HEK293 (cell line): ENCODE results near the gene TGFB2.

Source experiments
- CTCF ChIA-PET: fragments of 350-600 bp; formaldehyde crosslinking; extraction: SDS; loops from one replicate; lab custom pipeline; 2021; ENCODE audit warnings: antibody characterized with exemption; lab: Yijun Ruan, JAX
- POLR2A ChIA-PET: fragments of 300-600 bp; formaldehyde crosslinking; extraction: SDS; loops from one replicate; lab custom pipeline; 2020; ENCODE audit warnings: antibody characterized with exemption, inconsistent platforms; lab: Yijun Ruan, JAX
- H3K27ac ChIP-seq: fragments of 200-500 bp; sonication (Bioruptor generic); 2 replicates; pipeline ENCODE4 v1.5.1; 2014; ENCODE audit warnings: low read depth, low read length, control low read depth, inconsistent platforms; ENCODE audit errors: extremely low read depth
- H3K36me3 ChIP-seq, 2 experiments: fragments of 200-500 bp in 1 of 2; sonication (Bioruptor generic) in 1 of 2; 1 replicate in 1 of 2; 2 replicates in 1 of 2; pipeline ENCODE4 v1.5.1; 2014 to 2017; ENCODE audit warnings: inconsistent platforms in 2 of 2, low read length in 2 of 2; ENCODE audit not compliant: control insufficient read depth in 2 of 2, insufficient read depth in 1 of 2
- H3K4me1 ChIP-seq: fragments of 200-500 bp; sonication (Bioruptor generic); 2 replicates; pipeline ENCODE4 v1.5.1; 2014; ENCODE audit warnings: mild to moderate bottlenecking, low read length, inconsistent platforms; ENCODE audit not compliant: control insufficient read depth, insufficient read depth
- H3K4me3 ChIP-seq: 2 replicates; pipeline ENCODE4 v1.5.1; 2011; ENCODE audit warnings: low read depth, mild to moderate bottlenecking, control low read depth, low read length, moderate library complexity
- H3K9me3 ChIP-seq: fragments of 200-500 bp; sonication (Bioruptor generic); 2 replicates; pipeline ENCODE4 v1.5.1; 2014; ENCODE audit warnings: low read depth, low read length, inconsistent platforms; ENCODE audit not compliant: control insufficient read depth, insufficient read depth
- BCL11B ChIP-seq: fragments of 450-650 bp; formaldehyde crosslinking; IDR thresholded peaks from 2 replicates; pipeline ENCODE4 v1.5.1; 2016; ENCODE audit warnings: low read depth, missing biosample characterization, missing genetic modification characterization
- MZF1 ChIP-seq: fragments of 450-650 bp; formaldehyde crosslinking; IDR thresholded peaks from 2 replicates; pipeline ENCODE4 v1.5.1; 2017; ENCODE audit warnings: missing biosample characterization, missing genetic modification characterization, borderline replicate concordance
- SP3 ChIP-seq: fragments of 450-650 bp; formaldehyde crosslinking; IDR thresholded peaks from 2 replicates; pipeline ENCODE4 v1.5.1; 2016; ENCODE audit warnings: missing biosample characterization, missing genetic modification characterization
- WT1 ChIP-seq: fragments of 450-650 bp; formaldehyde crosslinking; IDR thresholded peaks from 2 replicates; pipeline ENCODE4 v1.5.1; 2016; ENCODE audit warnings: missing biosample characterization, missing genetic modification characterization
- ZBTB10 ChIP-seq: fragments of 450-650 bp; formaldehyde crosslinking; IDR thresholded peaks from 2 replicates; pipeline ENCODE4 v1.5.1; 2016; ENCODE audit warnings: missing biosample characterization, missing genetic modification characterization
- ZBTB21 ChIP-seq: fragments of 450-650 bp; formaldehyde crosslinking; IDR thresholded peaks from 2 replicates; pipeline ENCODE4 v1.5.1; 2017; ENCODE audit warnings: missing biosample characterization, missing genetic modification characterization
- ZBTB26 ChIP-seq: fragments of 450-650 bp; formaldehyde crosslinking; optimal IDR thresholded peaks from 2 replicates; pipeline ENCODE3; 2016; ENCODE audit warnings: missing biosample characterization, mild to moderate bottlenecking, missing genetic modification characterization
- ZFHX2 ChIP-seq: fragments of 450-650 bp; formaldehyde crosslinking; conservative IDR thresholded peaks from 2 replicates; pipeline ENCODE4 v1.5.1; 2016; ENCODE audit warnings: missing biosample characterization, missing genetic modification characterization
- ZFP37 ChIP-seq: fragments of 450-650 bp; formaldehyde crosslinking; IDR thresholded peaks from 2 replicates; pipeline ENCODE4 v1.5.1; 2016; ENCODE audit warnings: missing biosample characterization, missing genetic modification characterization
- ZNF157 ChIP-seq: fragments of 450-650 bp; formaldehyde crosslinking; IDR thresholded peaks from 2 replicates; pipeline ENCODE4 v1.5.1; 2016; ENCODE audit warnings: missing biosample characterization, missing genetic modification characterization
- ZNF174 ChIP-seq: fragments of 450-650 bp; formaldehyde crosslinking; IDR thresholded peaks from 2 replicates; pipeline ENCODE4 v1.5.0; 2017; ENCODE audit warnings: missing biosample characterization, mild to moderate bottlenecking, missing genetic modification characterization
- ZNF266 ChIP-seq: fragments of 450-650 bp; formaldehyde crosslinking; IDR thresholded peaks from 2 replicates; pipeline ENCODE4 v1.5.1; 2016; ENCODE audit warnings: missing biosample characterization, missing genetic modification characterization, low read depth
- ZNF324 ChIP-seq: fragments of 450-650 bp; formaldehyde crosslinking; IDR thresholded peaks from 2 replicates; pipeline ENCODE4 v1.5.1; 2016; ENCODE audit warnings: missing biosample characterization, missing genetic modification characterization
- ZNF354C ChIP-seq: fragments of 450-650 bp; formaldehyde crosslinking; IDR thresholded peaks from 2 replicates; pipeline ENCODE4 v1.5.1; 2016; ENCODE audit warnings: missing biosample characterization, missing genetic modification characterization, low read depth, borderline replicate concordance
- ZNF544 ChIP-seq: fragments of 450-650 bp; formaldehyde crosslinking; IDR thresholded peaks from 2 replicates; pipeline ENCODE4 v1.5.0; 2017; ENCODE audit warnings: missing biosample characterization, missing genetic modification characterization
- ZNF549 ChIP-seq: fragments of 450-650 bp; IDR thresholded peaks from 2 replicates; pipeline ENCODE4 v1.5.1; 2018; ENCODE audit warnings: missing biosample characterization, missing genetic modification characterization, mild to moderate bottlenecking, inconsistent platforms, moderate library complexity
- ZNF571 ChIP-seq: fragments of 450-650 bp; formaldehyde crosslinking; IDR thresholded peaks from 2 replicates; pipeline ENCODE4 v1.5.0; 2017; ENCODE audit warnings: missing biosample characterization, missing genetic modification characterization
- ZNF658 ChIP-seq: fragments of 450-650 bp; formaldehyde crosslinking; IDR thresholded peaks from 2 replicates; pipeline ENCODE4; 2016; ENCODE audit warnings: missing biosample characterization, missing genetic modification characterization
- ZNF670 ChIP-seq: fragments of 450-650 bp; formaldehyde crosslinking; IDR thresholded peaks from 2 replicates; pipeline ENCODE4 v1.5.1; 2016; ENCODE audit warnings: missing biosample characterization, missing genetic modification characterization, low read depth
- ZNF768 ChIP-seq: fragments of 450-650 bp; formaldehyde crosslinking; IDR thresholded peaks from 2 replicates; pipeline ENCODE4 v1.5.1; 2018; ENCODE audit warnings: missing biosample characterization, mild to moderate bottlenecking, missing genetic modification characterization
- TF ChIP-seq, protein P1 (sequence below): fragments of 450-650 bp; formaldehyde crosslinking; conservative IDR thresholded peaks from 2 replicates; pipeline ENCODE4 v1.5.1; 2016; ENCODE audit warnings: low read depth, missing biosample characterization, missing genetic modification characterization
- TF ChIP-seq, protein P2 (sequence below): fragments of 450-650 bp; formaldehyde crosslinking; IDR thresholded peaks from 2 replicates; pipeline ENCODE4 v1.5.1; 2016; ENCODE audit warnings: missing biosample characterization, missing genetic modification characterization

The TGFB2 gene

DNA sequence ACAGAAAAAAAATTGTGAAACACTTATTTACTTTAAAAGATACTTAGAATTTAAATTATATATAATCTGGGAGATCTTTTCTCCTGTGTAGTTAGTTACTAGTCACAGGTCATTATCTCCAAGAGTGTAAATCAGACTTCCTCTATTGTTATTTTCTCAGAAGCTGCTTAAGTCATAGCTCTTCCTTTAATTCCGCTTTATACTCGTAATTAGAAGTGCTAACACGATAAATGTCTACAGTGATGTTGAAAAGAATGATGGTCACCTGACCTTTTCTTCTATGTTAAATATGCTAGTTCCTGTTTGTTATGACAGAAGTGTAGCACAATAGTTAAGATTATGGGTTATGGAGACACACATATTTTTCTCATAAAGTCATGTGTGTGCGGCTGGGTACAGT is 123.6 kb downstream of the TGFB2 start (continued):
- TF ChIP-seq ZBTB10 (tag by site-specific recombination) (no peak), SP3 (tag by site-specific recombination) (no peak), ZNF157 (no peak), ZNF658 (no peak), ZNF174 (tag by site-specific recombination) (no peak), MZF1 (tag by site-specific recombination) (no peak)

DNA sequence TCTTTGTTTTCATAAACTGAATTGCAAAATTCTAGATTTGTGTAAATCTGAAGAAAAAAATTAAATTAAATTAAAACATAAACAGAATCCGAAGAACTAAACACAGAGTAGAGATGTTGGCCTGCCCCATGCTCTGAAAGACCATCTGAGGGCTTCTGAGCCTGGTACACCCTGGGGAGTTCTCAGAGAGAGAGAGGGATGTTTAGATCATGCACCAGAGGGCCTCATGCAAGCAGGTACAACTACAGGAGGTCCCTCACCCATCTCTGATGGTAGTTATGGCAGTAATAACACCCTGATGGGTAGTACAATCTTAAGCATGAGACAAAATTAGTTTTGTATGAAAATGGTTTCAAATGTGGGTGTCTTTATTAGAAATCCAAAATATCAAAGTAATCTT is 127.7 kb downstream of the TGFB2 start:
- Histone ChIP-seq H3K36me3 (no peaks in the 10 kb centered on the region), H3K27ac (no peak overlapping the region), H3K4me3 (no peak overlapping the region), H3K9me3 (no peaks in the 10 kb centered on the region)
- POLR2A ChIA-PET: no interaction called here
- TF ChIP-seq ZNF266 (tag by site-specific recombination): no peak
- no peak for TF ChIP-seq BCL11B (tag by site-specific recombination)
- no peak for TF ChIP-seq ZNF157
- TF ChIP-seq ZBTB26: no peak
- no peak for TF ChIP-seq ZNF174 (tag by site-specific recombination)
- no peak for TF ChIP-seq ZNF324
- TF ChIP-seq ZNF670 (tag by site-specific recombination): no peak
- no peak for TF ChIP-seq ZNF571 (tag by site-specific recombination)
- TF ChIP-seq, protein P1, sequence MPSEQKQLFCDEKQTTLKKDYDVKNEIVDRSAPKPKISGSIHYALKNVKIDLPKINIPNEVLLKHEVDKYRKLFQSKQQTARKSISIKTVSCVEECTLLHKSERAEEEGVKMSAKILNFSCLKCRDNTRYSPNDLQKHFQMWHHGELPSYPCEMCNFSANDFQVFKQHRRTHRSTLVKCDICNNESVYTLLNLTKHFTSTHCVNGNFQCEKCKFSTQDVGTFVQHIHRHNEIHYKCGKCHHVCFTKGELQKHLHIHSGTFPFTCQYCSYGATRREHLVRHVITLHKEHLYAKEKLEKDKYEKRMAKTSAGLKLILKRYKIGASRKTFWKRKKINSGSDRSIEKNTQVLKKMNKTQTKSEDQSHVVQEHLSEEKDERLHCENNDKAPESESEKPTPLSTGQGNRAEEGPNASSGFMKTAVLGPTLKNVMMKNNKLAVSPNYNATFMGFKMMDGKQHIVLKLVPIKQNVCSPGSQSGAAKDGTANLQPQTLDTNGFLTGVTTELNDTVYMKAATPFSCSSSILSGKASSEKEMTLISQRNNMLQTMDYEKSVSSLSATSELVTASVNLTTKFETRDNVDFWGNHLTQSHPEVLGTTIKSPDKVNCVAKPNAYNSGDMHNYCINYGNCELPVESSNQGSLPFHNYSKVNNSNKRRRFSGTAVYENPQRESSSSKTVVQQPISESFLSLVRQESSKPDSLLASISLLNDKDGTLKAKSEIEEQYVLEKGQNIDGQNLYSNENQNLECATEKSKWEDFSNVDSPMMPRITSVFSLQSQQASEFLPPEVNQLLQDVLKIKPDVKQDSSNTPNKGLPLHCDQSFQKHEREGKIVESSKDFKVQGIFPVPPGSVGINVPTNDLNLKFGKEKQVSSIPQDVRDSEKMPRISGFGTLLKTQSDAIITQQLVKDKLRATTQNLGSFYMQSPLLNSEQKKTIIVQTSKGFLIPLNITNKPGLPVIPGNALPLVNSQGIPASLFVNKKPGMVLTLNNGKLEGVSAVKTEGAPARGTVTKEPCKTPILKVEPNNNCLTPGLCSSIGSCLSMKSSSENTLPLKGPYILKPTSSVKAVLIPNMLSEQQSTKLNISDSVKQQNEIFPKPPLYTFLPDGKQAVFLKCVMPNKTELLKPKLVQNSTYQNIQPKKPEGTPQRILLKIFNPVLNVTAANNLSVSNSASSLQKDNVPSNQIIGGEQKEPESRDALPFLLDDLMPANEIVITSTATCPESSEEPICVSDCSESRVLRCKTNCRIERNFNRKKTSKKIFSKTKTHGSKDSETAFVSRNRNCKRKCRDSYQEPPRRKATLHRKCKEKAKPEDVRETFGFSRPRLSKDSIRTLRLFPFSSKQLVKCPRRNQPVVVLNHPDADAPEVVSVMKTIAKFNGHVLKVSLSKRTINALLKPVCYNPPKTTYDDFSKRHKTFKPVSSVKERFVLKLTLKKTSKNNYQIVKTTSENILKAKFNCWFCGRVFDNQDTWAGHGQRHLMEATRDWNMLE (tag by site-specific recombination): no peak
- no peak for TF ChIP-seq ZFHX2
- TF ChIP-seq ZNF544 (tag by site-specific recombination): no peak
- no peak for TF ChIP-seq ZBTB21
- TF ChIP-seq ZFP37: no peak
- TF ChIP-seq ZNF768 (tag by site-specific recombination): no peak
- TF ChIP-seq, protein P2, sequence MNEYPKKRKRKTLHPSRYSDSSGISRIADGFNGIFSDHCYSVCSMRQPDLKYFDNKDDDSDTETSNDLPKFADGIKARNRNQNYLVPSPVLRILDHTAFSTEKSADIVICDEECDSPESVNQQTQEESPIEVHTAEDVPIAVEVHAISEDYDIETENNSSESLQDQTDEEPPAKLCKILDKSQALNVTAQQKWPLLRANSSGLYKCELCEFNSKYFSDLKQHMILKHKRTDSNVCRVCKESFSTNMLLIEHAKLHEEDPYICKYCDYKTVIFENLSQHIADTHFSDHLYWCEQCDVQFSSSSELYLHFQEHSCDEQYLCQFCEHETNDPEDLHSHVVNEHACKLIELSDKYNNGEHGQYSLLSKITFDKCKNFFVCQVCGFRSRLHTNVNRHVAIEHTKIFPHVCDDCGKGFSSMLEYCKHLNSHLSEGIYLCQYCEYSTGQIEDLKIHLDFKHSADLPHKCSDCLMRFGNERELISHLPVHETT (tag by site-specific recombination): no peak
- TF ChIP-seq ZNF354C: no peak
- no peak for TF ChIP-seq MZF1 (tag by site-specific recombination)
- TF ChIP-seq ZNF549 (tag by site-specific recombination): no peak
- TF ChIP-seq WT1 (tag by site-specific recombination): no peak
- TF ChIP-seq, all 188 proteins: peak for 0
- CTCF ChIA-PET: no interaction called here
- H3K4me1 ChIP-seq: no peaks in the 10 kb centered on the region; the same call in 1 of the 2 replicates
